ENCODE measurements around the gene OMG.

Gene OMG

GRCh38 chr17:31320241-31320640 is 23.2 kb upstream of the OMG start:
- no peaks in the 10 kb centered on the region for H3K9me3 ChIP-seq (ENCODE audit: insufficient read depth, low read length, severe bottlenecking)
- ATAC-seq (ENCODE audit: insufficient read depth, low read depth) (no peak), DNase-seq (no peak)
- peak overlapping the region; percentile 19 to 52 for H3K4me3 ChIP-seq (ENCODE audit: low read depth in 1 of 2, low read length in 2 of 2)
- peaks cover 53% of the 10 kb centered on the region for H3K79me2 ChIP-seq (ENCODE audit: insufficient read depth, low read length)
- peak overlapping the region; percentile 79 for H3K4me2 ChIP-seq (ENCODE audit: insufficient read depth, low read length)
- H3K4me1 ChIP-seq (ENCODE audit: insufficient read depth, low read length), result peaks cover 64% of the 10 kb centered on the region
- 0 out of 2 replicates have a peak, but pooled peaks cover 5% of the 10 kb centered on the region for H3K36me3 ChIP-seq (ENCODE audit: insufficient read depth, low read length)
- peak overlapping the region; percentile 85 for H3K27ac ChIP-seq (ENCODE audit: low read length)
- H3K27me3 ChIP-seq (ENCODE audit: insufficient read depth, low read length, poor library complexity), result no peaks in the 10 kb centered on the region
- no peaks in the 10 kb centered on the region for H4K20me1 ChIP-seq (ENCODE audit: insufficient read depth, low read length)
- H3K9ac ChIP-seq (ENCODE audit: low read depth, low read length), result peak overlapping the region; percentile 53
- no peak overlapping the region for H2AFZ ChIP-seq (ENCODE audit: low read depth, low read length)
- TF ChIP-seq, protein P1, sequence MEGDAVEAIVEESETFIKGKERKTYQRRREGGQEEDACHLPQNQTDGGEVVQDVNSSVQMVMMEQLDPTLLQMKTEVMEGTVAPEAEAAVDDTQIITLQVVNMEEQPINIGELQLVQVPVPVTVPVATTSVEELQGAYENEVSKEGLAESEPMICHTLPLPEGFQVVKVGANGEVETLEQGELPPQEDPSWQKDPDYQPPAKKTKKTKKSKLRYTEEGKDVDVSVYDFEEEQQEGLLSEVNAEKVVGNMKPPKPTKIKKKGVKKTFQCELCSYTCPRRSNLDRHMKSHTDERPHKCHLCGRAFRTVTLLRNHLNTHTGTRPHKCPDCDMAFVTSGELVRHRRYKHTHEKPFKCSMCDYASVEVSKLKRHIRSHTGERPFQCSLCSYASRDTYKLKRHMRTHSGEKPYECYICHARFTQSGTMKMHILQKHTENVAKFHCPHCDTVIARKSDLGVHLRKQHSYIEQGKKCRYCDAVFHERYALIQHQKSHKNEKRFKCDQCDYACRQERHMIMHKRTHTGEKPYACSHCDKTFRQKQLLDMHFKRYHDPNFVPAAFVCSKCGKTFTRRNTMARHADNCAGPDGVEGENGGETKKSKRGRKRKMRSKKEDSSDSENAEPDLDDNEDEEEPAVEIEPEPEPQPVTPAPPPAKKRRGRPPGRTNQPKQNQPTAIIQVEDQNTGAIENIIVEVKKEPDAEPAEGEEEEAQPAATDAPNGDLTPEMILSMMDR (IDR thresholded peaks at IDR 0.05; ENCODE audit: borderline replicate concordance, extremely low read depth, low read length, poor library complexity, severe bottlenecking), result no peak
- no peak for TF ChIP-seq EZH2 (IDR thresholded peaks at IDR 0.05; ENCODE audit: borderline replicate concordance, low read depth, low read length, severe bottlenecking)

GRCh38 chr17:31318851-31319661 is 22.0 kb upstream of the OMG start:
- H3K4me2 ChIP-seq (ENCODE audit: insufficient read depth, low read length), result peak overlapping the region; percentile 79
- TF ChIP-seq EZH2 (IDR thresholded peaks at IDR 0.05; ENCODE audit: borderline replicate concordance, low read depth, low read length, severe bottlenecking), result no peak
- TF ChIP-seq, protein P1 (IDR thresholded peaks at IDR 0.05; ENCODE audit: borderline replicate concordance, extremely low read depth, low read length, poor library complexity, severe bottlenecking), result no peak
- peak overlapping the region; percentile 70 for H3K27ac ChIP-seq (ENCODE audit: low read length)
- no peaks in the 10 kb centered on the region for H4K20me1 ChIP-seq (ENCODE audit: insufficient read depth, low read length)
- DNase-seq, result no peak
- H3K79me2 ChIP-seq (ENCODE audit: insufficient read depth, low read length), result peaks cover 64% of the 10 kb centered on the region
- peaks cover 73% of the 10 kb centered on the region for H3K4me1 ChIP-seq (ENCODE audit: insufficient read depth, low read length)
- no peaks in the 10 kb centered on the region for H3K9me3 ChIP-seq (ENCODE audit: insufficient read depth, low read length, severe bottlenecking)
- H3K27me3 ChIP-seq (ENCODE audit: insufficient read depth, low read length, poor library complexity), result no peaks in the 10 kb centered on the region
- no peak overlapping the region for H2AFZ ChIP-seq (ENCODE audit: low read depth, low read length)
- peak overlapping the region; percentile 53 for H3K9ac ChIP-seq (ENCODE audit: low read depth, low read length)
- H3K36me3 ChIP-seq (ENCODE audit: insufficient read depth, low read length), result no peaks in the 10 kb centered on the region
- no peak for ATAC-seq (ENCODE audit: insufficient read depth, low read depth)
- 0 out of 4 replicates have a peak overlapping the region, but pooled peaks of 1 of the 2 experiments have one; percentile 5 for H3K4me3 ChIP-seq (ENCODE audit: low read depth in 1 of 2, low read length in 2 of 2)

GRCh38 chr17:31318298-31318801 is 21.3 kb upstream of the OMG start:
- H3K27ac ChIP-seq (ENCODE audit: low read length), result peak overlapping the region; percentile 70
- no peaks in the 10 kb centered on the region for H4K20me1 ChIP-seq (ENCODE audit: insufficient read depth, low read length)
- no peak overlapping the region for H2AFZ ChIP-seq (ENCODE audit: low read depth, low read length)
- H3K9me3 ChIP-seq (ENCODE audit: insufficient read depth, low read length, severe bottlenecking), result no peaks in the 10 kb centered on the region
- no peaks in the 10 kb centered on the region for H3K36me3 ChIP-seq (ENCODE audit: insufficient read depth, low read length)
- H3K4me3 ChIP-seq (ENCODE audit: low read depth in 1 of 2, low read length in 2 of 2), result no peak overlapping the region; a peak in 1 of 4 replicates
- H3K9ac ChIP-seq (ENCODE audit: low read depth, low read length), result peak overlapping the region; percentile 53
- H3K27me3 ChIP-seq (ENCODE audit: insufficient read depth, low read length, poor library complexity), result no peaks in the 10 kb centered on the region
- peaks cover 80% of the 10 kb centered on the region for H3K4me1 ChIP-seq (ENCODE audit: insufficient read depth, low read length)
- H3K4me2 ChIP-seq (ENCODE audit: insufficient read depth, low read length), result peak overlapping the region; percentile 37
- peak; percentile 51 for DNase-seq
- H3K79me2 ChIP-seq (ENCODE audit: insufficient read depth, low read length), result peaks cover 63% of the 10 kb centered on the region
- TF ChIP-seq, protein P1 (IDR thresholded peaks at IDR 0.05; ENCODE audit: borderline replicate concordance, extremely low read depth, low read length, poor library complexity, severe bottlenecking), result no peak
- TF ChIP-seq EZH2 (IDR thresholded peaks at IDR 0.05; ENCODE audit: borderline replicate concordance, low read depth, low read length, severe bottlenecking), result no peak
- peak; percentile 57 for ATAC-seq (ENCODE audit: insufficient read depth, low read depth)

All from DND-41 (cell line).